NCI-H2196 (cell line): ENCODE data around the gene NDST1.

ENCODE experiments used
- DNase-seq: peaks from one replicate; lab custom pipeline; 2025; ENCODE audit not compliant: unreplicated experiment; lab: John Stamatoyannopoulos, UW

NDST1 gene

DNA sequence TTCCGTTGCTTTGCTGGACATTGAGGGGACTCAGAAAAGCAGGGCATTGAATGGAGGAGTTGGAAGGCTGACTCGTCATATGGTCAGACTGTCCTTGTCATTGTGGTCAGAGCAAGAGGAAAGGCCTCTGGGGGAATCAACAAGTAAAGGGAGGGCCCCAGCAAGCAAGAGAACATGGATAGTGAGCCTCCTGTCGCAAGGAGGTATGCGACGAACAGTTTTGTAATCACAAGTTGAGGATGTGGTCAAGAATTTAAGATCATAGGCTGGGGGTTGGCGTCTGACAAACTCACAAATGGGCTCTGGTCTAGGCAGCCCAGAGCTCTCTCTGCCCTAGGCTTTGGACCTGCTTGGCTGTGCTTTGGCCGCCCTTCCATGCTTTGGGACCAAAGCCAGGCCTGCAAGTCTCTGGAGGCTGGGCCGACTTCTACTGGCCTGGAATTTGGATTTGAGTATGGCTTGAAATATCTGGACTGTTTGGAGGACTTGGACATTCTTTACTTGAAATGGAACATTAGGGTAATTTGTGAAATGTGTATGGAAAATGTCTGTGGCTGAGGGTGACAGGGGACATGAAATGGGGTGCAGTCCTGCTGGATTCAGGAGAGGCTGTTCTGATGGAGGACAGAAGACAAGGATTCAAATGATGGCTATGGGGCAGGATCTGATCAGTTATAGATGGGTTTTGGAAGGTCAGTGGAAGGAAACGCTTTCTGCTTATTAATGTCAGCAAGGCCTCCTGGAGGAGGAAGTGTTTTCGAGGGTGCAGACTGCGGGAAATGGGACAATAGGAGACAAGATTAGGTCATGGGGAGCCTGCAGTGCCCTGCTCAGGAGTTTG lies 19.2 kb upstream of the NDST1 start:
- no peak for DNase-seq

DNA sequence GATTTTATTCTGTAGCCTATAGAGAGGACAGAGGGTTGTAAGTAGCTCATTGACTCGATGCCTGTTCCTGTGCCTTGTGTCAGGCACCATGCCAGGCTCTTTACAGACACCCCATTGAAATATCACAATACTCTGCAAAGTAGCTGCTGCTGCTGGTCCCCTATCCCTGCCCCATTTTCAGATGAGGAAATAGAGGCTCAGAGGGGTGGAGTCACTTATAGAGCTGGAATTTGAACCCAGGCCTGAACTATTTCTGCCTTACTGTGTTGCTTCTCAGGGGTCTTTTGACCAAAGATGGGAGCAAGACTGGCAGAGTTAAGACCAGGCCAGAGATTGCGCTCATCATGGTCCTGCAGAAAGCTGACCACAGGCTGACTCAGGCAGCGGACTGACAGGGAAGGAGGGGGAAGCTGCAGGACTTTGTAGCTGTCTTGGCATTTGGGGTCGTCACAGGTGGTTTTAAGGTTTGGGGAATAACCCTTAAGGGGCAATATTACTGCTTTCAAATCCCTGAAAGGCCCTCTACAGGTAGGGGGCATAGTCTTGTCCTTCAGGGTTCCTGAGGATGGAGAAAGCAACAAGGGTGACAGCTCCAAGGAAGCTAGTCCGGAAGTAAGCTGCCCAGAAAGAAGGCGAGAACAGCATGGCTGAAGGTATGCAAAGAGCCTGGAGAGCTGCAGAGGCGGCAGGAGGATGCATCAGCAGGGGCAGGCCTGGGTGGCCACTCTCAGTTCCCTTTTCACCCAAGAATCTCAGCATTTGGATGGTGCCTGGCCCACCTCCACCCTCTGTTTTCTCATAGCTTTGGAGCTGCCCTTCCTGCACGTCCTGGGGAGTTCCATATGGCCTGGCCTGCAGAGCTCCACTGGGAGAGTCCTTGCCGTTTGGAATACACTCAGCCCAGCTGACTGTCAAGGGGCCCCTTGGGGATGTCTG lies 18.3 kb upstream of the NDST1 start:
- no peak for DNase-seq

GRCh38 chr5:150490296-150490669 lies 17.6 kb upstream of the NDST1 start:
- DNase-seq = no peak

- no peak for DNase-seq
Measured at GRCh38 chr5:150490754-150491153, 17.2 kb upstream of the NDST1 start.

DNA sequence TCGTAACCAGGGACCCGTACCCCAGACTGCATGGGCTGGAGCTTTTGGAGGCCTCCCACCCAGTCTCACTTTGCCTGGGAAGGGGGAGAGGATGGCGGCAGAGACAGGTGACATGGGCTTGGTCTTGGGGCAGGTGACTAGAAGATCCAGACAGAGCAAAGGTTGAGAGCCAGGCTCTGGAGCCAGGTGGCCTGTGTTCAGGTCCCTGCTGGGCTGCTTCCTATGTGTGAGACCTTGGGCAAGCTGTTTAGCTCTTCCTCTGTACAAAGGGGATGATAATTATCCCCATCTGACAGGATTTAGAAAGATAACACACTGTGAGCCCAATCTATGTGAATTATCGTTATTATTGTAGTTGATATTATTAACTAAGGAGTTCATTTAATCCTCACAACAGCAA lies 16.1 kb upstream of the NDST1 start:
- DNase-seq = no peak

GRCh38 chr5:150492621-150493020 lies 15.3 kb upstream of the NDST1 start:
- DNase-seq = no peak

GRCh38 chr5:150496098-150496497 lies 11.8 kb upstream of the NDST1 start:
- no peak for DNase-seq

- no peak for DNase-seq
Measured at GRCh38 chr5:150496534-150496933, 11.4 kb upstream of the NDST1 start.

DNA sequence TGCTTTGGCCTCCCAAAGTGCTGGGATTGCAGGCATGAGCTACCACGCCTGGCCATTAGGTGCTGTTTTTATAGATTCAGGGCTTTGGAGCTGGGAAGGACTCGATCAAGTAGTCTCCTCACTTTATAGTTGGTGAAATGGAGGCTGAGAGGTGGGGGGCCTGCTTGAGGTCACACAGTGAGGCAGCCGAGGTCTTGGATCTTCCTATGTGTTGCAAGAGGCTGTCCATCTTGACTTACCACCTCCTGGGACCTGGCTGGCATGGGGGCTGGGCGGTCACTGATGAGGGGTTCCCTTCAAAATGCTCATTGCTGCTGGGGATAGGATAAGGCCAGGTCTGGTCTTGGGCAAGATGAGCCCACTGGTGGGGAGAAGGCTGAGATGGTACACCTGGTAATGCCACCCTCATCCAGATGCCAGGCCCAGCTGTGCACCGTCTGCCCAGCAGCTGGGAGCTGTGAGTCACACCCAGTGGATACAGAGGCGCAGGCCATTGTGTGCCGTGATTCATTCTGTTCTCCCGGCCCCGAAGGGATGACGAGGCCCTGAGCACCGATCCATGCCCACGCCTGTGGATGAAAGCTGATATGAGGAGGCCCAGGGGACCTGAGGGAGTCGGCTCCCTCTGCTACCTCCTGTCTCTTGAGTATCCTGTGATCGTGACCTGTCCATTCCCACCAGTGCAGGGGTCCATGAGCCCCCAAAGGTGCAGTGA lies 10.5 kb upstream of the NDST1 start:
- DNase-seq = no peak

DNA sequence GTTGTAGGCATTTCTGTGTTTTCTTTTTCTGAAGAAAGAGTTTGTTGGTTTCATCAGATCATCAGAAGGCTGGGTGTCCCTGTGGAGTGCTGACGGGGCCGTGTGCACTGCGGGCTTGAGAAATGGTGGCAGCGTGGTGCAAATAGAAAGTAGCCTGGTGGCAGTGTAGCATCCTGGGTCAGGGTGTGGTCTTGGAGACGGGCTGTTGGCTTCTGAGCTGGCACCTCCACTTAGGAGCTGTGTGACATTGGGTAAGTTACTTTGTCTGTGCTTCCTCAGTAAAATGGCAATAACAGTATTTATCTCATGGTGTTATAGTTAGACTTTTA lies 10.0 kb upstream of the NDST1 start:
- DNase-seq = no peak

- peak; percentile 28 for DNase-seq
Measured at GRCh38 chr5:150498501-150498900, 9.4 kb upstream of the NDST1 start.

DNA sequence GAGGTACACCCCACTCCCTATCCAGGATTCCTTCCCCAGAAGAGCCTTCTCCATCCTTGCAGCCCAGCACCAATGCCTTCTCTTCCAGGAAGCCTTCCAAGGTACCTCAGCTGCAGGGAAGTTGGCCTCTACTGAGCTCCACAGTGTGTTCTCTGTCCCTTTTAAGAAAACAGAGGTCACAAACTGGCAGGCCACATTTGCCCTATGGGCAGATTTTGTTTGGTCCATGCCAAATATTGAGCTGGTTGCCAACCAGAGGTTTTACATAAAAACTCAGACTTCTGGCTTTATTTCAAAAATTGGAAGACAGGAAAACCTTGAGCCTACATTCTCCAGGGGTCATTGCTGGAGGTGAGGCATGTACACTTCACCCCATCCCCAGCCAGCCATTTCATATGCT lies 9.0 kb upstream of the NDST1 start:
- no peak for DNase-seq

GRCh38 chr5:150499437-150499956 lies 8.4 kb upstream of the NDST1 start:
- no peak for DNase-seq

DNA sequence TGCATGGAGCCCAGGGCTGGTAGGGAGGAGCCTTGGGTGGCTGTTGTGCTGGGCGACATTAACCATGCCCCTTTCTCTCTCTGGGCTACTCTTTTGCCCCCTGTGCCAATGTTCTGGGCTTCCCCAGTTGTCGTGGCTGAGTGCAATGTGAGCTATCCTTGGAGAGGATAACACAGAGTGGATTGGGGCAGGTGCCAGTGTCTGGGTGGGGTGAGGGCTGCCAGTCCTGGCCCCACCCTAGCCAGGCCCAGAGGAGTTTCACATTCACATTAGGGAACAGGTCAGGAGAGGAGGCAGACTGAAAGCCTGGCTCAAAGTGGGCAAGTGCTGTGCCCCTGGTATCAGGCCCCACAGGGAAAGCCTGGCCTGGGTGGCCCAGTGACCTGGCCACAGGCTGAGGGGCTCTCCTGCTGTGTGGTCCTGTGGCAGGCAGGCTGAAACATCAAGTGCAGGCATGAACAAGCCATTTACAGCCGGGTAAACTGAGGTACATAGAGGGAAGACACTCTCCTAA lies 7.5 kb upstream of the NDST1 start:
- DNase-seq = no peak

DNA sequence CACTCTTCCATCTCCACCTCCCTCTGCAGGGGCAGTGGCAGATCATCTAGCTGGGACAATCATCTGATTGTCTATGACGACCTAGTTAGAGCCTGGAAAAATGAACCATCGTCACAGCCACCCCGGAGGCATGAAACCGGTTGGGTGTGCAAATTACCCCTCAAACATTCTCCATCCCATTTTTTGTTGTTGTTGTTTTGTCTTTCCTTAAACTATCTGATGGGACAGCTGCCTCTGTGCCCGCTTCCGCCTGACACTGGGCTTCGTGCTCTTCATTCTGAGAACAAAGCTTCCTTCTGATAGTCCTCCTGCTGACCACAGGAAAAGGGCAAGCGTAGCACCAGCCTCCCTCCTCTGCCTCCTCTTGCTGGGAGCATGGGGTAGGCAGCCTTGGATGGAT lies 7.0 kb upstream of the NDST1 start:
- DNase-seq = no peak

DNA sequence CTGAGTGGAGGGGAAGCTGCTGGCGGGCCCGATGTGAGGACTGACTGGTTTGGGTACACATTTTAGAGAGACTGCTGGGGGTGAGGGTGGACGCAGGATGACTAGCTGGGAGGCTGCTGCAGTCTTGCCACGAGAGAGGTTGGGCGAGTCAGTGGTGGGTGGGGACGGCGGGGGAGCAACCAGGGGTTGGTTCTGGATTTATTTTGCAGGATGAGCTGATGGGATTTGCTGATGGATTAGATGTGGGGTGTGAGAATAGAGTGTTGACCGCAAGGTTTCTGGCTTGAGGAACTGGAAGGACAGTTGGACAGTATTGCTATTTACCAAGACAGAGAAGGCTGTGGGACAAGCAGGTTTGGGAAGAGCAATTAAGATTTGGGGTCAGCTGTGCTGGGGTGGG lies 5.8 kb upstream of the NDST1 start:
- DNase-seq = no peak

DNA sequence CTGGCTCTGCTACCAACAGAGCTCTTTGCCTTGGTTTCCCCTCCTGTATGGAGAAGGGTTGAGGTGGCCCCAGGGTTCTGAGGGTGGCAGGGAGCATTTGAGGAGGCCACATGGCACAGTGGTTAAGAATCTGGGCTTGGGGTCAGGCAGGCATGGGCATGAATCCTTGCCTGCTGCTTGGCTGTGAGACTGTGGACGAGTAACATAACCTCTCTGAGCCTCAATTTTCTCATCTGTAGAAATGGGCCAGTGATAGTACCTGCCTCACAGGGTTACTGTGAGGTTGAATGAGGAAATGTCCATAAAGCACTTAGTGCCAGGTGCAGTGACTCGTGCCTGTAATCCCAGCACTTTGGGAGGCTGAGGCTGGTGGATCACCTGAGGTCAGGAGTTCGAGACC lies 5.1 kb upstream of the NDST1 start:
- no peak for DNase-seq

GRCh38 chr5:150503386-150503785 lies 4.5 kb upstream of the NDST1 start:
- DNase-seq = no peak

DNA sequence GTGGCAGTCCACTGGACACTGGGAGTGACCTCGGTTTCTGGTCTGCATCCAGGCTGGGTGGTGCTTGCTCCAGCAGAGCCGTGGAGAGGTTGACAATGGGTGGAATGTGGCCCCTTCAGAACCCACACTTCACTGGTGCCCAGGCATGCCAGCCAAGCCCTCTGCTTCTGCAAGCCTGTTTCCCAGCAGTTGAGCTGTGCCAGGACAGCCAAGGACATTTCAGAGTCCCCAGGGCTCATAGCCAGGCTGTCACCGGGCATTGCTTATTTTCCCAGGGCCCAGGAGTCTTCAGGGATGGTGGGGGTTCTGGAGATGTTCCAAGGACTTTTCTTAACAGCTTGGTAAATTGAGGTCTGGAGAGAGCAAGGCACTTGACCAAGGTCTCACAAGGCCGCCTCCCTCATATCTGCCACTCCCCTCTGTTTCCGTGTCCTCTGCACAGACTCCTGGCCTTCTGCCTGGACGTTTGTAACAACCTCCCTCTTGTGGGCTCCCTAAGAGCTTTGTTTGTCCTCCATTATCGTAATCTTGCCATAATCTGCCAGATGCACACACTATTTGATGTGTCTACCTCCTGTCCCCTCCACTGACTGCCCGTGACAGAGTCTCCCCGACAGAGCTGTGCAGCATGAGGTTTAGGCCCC lies 3.8 kb upstream of the NDST1 start:
- peak; percentile 38 for DNase-seq

- no peak for DNase-seq
Measured at GRCh38 chr5:150505041-150505511, 2.9 kb upstream of the NDST1 start.

DNA sequence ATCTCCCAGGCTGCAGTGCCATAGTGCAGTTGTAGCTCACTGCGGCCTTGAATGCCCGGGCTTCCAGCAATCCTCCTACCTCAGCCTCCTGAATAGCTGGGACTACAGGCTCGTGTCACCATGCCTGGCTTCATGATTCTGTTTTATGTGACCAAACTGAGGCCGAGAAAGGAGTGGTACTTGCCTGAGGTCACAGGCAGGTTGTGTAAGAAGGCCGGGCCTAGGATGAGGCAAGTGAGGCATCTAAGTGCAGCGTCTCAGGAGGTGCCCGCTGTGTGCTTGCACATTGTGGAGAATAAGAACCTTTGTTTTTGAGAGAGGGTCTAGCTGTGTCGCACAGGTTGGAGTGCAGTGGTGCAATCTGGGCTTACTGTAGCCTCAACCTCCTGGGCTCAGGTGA lies 2.1 kb upstream of the NDST1 start:
- DNase-seq = no peak
